GM23248 (cell line): ENCODE measurements around the gene FOXR2.

Experiments
- EZH2 ChIP-seq: fragments of 200-600 bp; sonication (generic); IDR thresholded peaks from 2 replicates; pipeline ENCODE4 v1.6.1; 2018; ENCODE audit warnings: antibody characterized with exemption, mild to moderate bottlenecking; ENCODE audit not compliant: insufficient read depth, poor library complexity, severe bottlenecking
- EZH2phosphoT487 ChIP-seq: fragments of 200-600 bp; sonication (generic); IDR thresholded peaks from 2 replicates; pipeline ENCODE4 v1.6.1; 2018; ENCODE audit warnings: antibody characterized with exemption, moderate library complexity, mild to moderate bottlenecking, low read depth; ENCODE audit not compliant: insufficient read depth

DNA sequence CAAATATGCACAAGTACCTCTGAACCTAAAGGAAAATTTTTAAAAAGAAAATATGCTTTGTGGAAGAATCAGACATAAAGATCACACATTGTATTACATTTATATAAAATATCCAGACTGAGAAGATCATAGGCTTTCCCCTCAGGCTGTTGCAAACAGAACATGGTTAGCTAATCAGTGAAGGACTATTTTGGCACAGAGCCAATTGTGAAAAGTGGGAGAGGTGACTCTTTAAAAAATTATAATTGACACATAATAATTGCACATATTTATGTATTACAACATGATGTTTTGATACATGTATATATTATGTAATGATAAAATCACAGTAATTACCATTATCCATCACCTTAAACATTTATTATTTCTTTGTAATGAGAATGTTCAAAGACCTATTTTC is 44.1 kb upstream of the FOXR2 start:
- TF ChIP-seq EZH2: no peak
- TF ChIP-seq EZH2phosphoT487: no peak
